HEK293 (cell line): ENCODE data around the gene ITIH1.

ENCODE experiments used
- CTCF ChIA-PET: fragments of 350-600 bp; formaldehyde crosslinking; extraction: SDS; loops from one replicate; lab custom pipeline; 2021; ENCODE audit warnings: antibody characterized with exemption; lab: Yijun Ruan, JAX
- POLR2A ChIA-PET: fragments of 300-600 bp; formaldehyde crosslinking; extraction: SDS; loops from one replicate; lab custom pipeline; 2020; ENCODE audit warnings: antibody characterized with exemption, inconsistent platforms; lab: Yijun Ruan, JAX
- H3K27ac ChIP-seq: fragments of 200-500 bp; sonication (Bioruptor generic); 2 replicates; pipeline ENCODE4 v1.5.1; 2014; ENCODE audit warnings: low read depth, low read length, control low read depth, inconsistent platforms; ENCODE audit errors: extremely low read depth
- H3K36me3 ChIP-seq, 2 experiments: fragments of 200-500 bp in 1 of 2; sonication (Bioruptor generic) in 1 of 2; 1 replicate in 1 of 2; 2 replicates in 1 of 2; pipeline ENCODE4 v1.5.1; 2014 to 2017; ENCODE audit warnings: inconsistent platforms in 2 of 2, low read length in 2 of 2; ENCODE audit not compliant: control insufficient read depth in 2 of 2, insufficient read depth in 1 of 2
- H3K4me1 ChIP-seq: fragments of 200-500 bp; sonication (Bioruptor generic); 2 replicates; pipeline ENCODE4 v1.5.1; 2014; ENCODE audit warnings: mild to moderate bottlenecking, low read length, inconsistent platforms; ENCODE audit not compliant: control insufficient read depth, insufficient read depth
- H3K4me3 ChIP-seq: 2 replicates; pipeline ENCODE4 v1.5.1; 2011; ENCODE audit warnings: low read depth, mild to moderate bottlenecking, control low read depth, low read length, moderate library complexity
- H3K9me3 ChIP-seq: fragments of 200-500 bp; sonication (Bioruptor generic); 2 replicates; pipeline ENCODE4 v1.5.1; 2014; ENCODE audit warnings: low read depth, low read length, inconsistent platforms; ENCODE audit not compliant: control insufficient read depth, insufficient read depth
- CTCF ChIP-seq: fragments of 450-650 bp; formaldehyde crosslinking; IDR thresholded peaks from 2 replicates; pipeline ENCODE4 v1.5.1; 2016; ENCODE audit warnings: missing biosample characterization, missing genetic modification characterization
- HOXA7 ChIP-seq: sonication (generic); formaldehyde crosslinking; IDR thresholded peaks from 2 replicates; pipeline ENCODE4 v1.8.1; 2022; ENCODE audit warnings: missing genetic modification reagents, borderline replicate concordance
- KLF16 ChIP-seq: fragments of 450-650 bp; formaldehyde crosslinking; IDR thresholded peaks from 2 replicates; pipeline ENCODE4 v1.5.1; 2017; ENCODE audit warnings: missing biosample characterization, missing genetic modification characterization
- SALL2 ChIP-seq: fragments of 450-650 bp; formaldehyde crosslinking; IDR thresholded peaks from 2 replicates; pipeline ENCODE4 v1.5.0; 2017; ENCODE audit warnings: missing biosample characterization, mild to moderate bottlenecking, missing genetic modification characterization, borderline replicate concordance
- TCF7L2 ChIP-seq: IDR thresholded peaks from 2 replicates; pipeline ENCODE4 v1.6.1; 2011; ENCODE audit warnings: low read depth, mild to moderate bottlenecking, inconsistent platforms, low read length, moderate library complexity, borderline replicate concordance
- ZBTB49 ChIP-seq: fragments of 450-650 bp; formaldehyde crosslinking; IDR thresholded peaks from 2 replicates; pipeline ENCODE4 v1.5.1; 2016; ENCODE audit warnings: missing biosample characterization, missing genetic modification characterization, low read depth
- ZNF148 ChIP-seq: fragments of 450-650 bp; formaldehyde crosslinking; IDR thresholded peaks from 2 replicates; pipeline ENCODE4 v1.5.0; 2017; ENCODE audit warnings: missing biosample characterization, missing genetic modification characterization, borderline replicate concordance
- ZNF184 ChIP-seq: fragments of 450-650 bp; IDR thresholded peaks from 2 replicates; pipeline ENCODE4 v1.5.1; 2018; ENCODE audit warnings: missing biosample characterization, mild to moderate bottlenecking, missing genetic modification characterization
- ZNF211 ChIP-seq: fragments of 450-650 bp; formaldehyde crosslinking; IDR thresholded peaks from 2 replicates; pipeline ENCODE4 v1.5.1; 2016; ENCODE audit warnings: low read depth, missing biosample characterization, missing genetic modification characterization
- ZNF280C ChIP-seq: fragments of 450-650 bp; formaldehyde crosslinking; IDR thresholded peaks from 2 replicates; pipeline ENCODE4 v1.5.1; 2016; ENCODE audit warnings: missing biosample characterization, missing genetic modification characterization
- ZNF324 ChIP-seq: fragments of 450-650 bp; formaldehyde crosslinking; IDR thresholded peaks from 2 replicates; pipeline ENCODE4 v1.5.1; 2016; ENCODE audit warnings: missing biosample characterization, missing genetic modification characterization
- ZNF513 ChIP-seq: fragments of 450-650 bp; IDR thresholded peaks from 2 replicates; pipeline ENCODE4 v1.5.1; 2018; ENCODE audit warnings: missing biosample characterization, missing genetic modification characterization
- ZNF518A ChIP-seq: fragments of 450-650 bp; formaldehyde crosslinking; conservative IDR thresholded peaks from 2 replicates; pipeline ENCODE4 v1.5.1; 2016; ENCODE audit warnings: low read depth, missing biosample characterization, missing genetic modification characterization
- ZNF548 ChIP-seq: fragments of 450-650 bp; formaldehyde crosslinking; IDR thresholded peaks from 2 replicates; pipeline ENCODE4 v1.5.1; 2016; ENCODE audit warnings: missing biosample characterization, missing genetic modification characterization
- ZNF585B ChIP-seq: fragments of 450-650 bp; formaldehyde crosslinking; IDR thresholded peaks from 2 replicates; pipeline ENCODE4 v1.5.1; 2016; ENCODE audit warnings: missing biosample characterization, missing genetic modification characterization
- ZNF623 ChIP-seq: fragments of 450-650 bp; formaldehyde crosslinking; IDR thresholded peaks from 2 replicates; pipeline ENCODE4 v1.5.1; 2016; ENCODE audit warnings: missing biosample characterization, missing genetic modification characterization
- ZNF692 ChIP-seq: fragments of 450-650 bp; formaldehyde crosslinking; IDR thresholded peaks from 2 replicates; pipeline ENCODE4 v1.5.1; 2016; ENCODE audit warnings: missing biosample characterization, missing genetic modification characterization
- ZNF701 ChIP-seq: fragments of 450-650 bp; formaldehyde crosslinking; IDR thresholded peaks from 2 replicates; pipeline ENCODE4 v1.5.1; 2016; ENCODE audit warnings: missing biosample characterization, missing genetic modification characterization
- ZNF792 ChIP-seq: fragments of 450-650 bp; formaldehyde crosslinking; IDR thresholded peaks from 2 replicates; pipeline ENCODE4 v1.5.1; 2016; ENCODE audit warnings: missing biosample characterization, missing genetic modification characterization

Gene ITIH1

GRCh38 chr3:52839268-52839575 lies 61.8 kb downstream of the ITIH1 start:
- ChIA-PET POLR2A (no interaction called here), CTCF (no interaction called here)
- Histone ChIP-seq H3K4me1 (no peaks in the 10 kb centered on the region), H3K36me3 (peaks cover 0 to 46% of the 10 kb centered on the region in 2 experiments; a peak in 1 of 3 replicates), H3K4me3 (no peak overlapping the region), H3K27ac (no peak overlapping the region), H3K9me3 (no peaks in the 10 kb centered on the region)
- TF ChIP-seq ZNF513 (tag by site-specific recombination): no peak
- no peak for TF ChIP-seq CTCF (tag by site-specific recombination)
- no peak for TF ChIP-seq ZNF148 (tag by site-specific recombination)
- TF ChIP-seq ZNF692 (tag by site-specific recombination): no peak
- no peak for TF ChIP-seq ZNF184 (tag by site-specific recombination)
- TF ChIP-seq ZNF324 (tag by site-specific recombination): no peak
- no peak for TF ChIP-seq ZNF211 (tag by site-specific recombination)
- no peak for TF ChIP-seq TCF7L2
- no peak for TF ChIP-seq HOXA7 (CRISPR knock-in tag)
- no peak for TF ChIP-seq ZNF701 (tag by site-specific recombination)
- TF ChIP-seq ZNF623 (tag by site-specific recombination): no peak
- no peak for TF ChIP-seq ZBTB49
- no peak for TF ChIP-seq SALL2 (tag by site-specific recombination)
- no peak for TF ChIP-seq ZNF585B (tag by site-specific recombination)
- TF ChIP-seq ZNF280C (tag by site-specific recombination): no peak
- no peak for TF ChIP-seq ZNF518A (tag by site-specific recombination)
- no peak for TF ChIP-seq ZNF548 (tag by site-specific recombination)
- no peak for TF ChIP-seq ZNF792 (tag by site-specific recombination)
- TF ChIP-seq KLF16 (tag by site-specific recombination): no peak
